GM19463 (cell line): ENCODE measurements around the gene PDXK.
A peak's percentile ranks its signal among the peaks of the same experiment; 100 is the strongest.

Source experiments
- ATAC-seq: cut with Tn5 transposase; IDR thresholded peaks from one replicate; pipeline ENCODE4 v1.9.1; 2021; ENCODE audit warnings: mild to moderate bottlenecking, moderate library complexity; ENCODE audit not compliant: unreplicated experiment

PDXK gene

GRCh38 chr21:43761886-43762285 is 43.0 kb downstream of the PDXK start:
- no peak for ATAC-seq

GRCh38 chr21:43762303-43763128 is 43.6 kb downstream of the PDXK start:
- ATAC-seq = no peak

GRCh38 chr21:43763901-43764523 is 45.1 kb downstream of the PDXK start:
- ATAC-seq = no peak

GRCh38 chr21:43764576-43765495 is 45.9 kb downstream of the PDXK start:
- ATAC-seq = no peak

DNA sequence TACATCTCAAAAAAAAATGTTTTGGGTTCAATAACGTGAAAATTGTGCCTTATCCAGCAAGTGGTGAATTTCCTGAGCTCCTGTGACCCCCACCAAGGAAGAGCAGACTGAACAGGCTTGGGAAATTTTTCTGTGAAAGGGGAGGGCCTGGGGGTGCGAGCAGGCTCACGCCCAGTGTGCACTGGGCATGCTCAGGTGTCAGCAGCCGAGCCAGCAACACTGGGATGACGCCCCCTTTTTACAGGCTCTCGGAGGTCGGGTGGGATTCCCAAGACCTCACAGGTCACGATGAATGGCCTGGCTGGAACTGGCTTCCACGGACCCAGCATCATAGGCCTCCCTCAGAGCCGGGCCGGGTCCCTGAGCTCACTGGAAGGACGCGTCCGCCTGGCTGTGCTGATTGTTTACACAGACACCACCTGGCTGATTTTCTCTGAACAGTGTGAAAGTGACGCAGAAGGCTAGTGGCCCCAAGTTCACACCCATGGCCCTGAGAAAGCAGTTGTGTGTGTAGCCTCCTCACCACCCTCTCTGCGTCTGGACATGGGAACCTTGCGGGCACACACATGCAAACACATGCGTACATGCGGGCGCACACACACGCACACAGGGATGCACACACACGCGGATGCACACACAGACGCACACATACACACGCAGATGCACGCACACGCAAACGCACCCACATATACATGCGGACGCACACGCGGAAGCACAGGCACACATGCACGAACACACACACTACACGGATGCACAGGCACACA is 48.0 kb downstream of the PDXK start:
- ATAC-seq = no peak

GRCh38 chr21:43767498-43767983 is 48.6 kb downstream of the PDXK start:
- no peak for ATAC-seq

GRCh38 chr21:43767984-43768867 is 49.3 kb downstream of the PDXK start:
- ATAC-seq = no peak

GRCh38 chr21:43768868-43769167 is 49.9 kb downstream of the PDXK start:
- no peak for ATAC-seq

GRCh38 chr21:43769325-43769958 is 50.5 kb downstream of the PDXK start:
- ATAC-seq = no peak

- ATAC-seq = no peak
These were observed 51.2 kb downstream of the PDXK start for GRCh38 chr21:43770066-43770655.

GRCh38 chr21:43771199-43771675 is 52.3 kb downstream of the PDXK start:
- no peak for ATAC-seq

GRCh38 chr21:43771698-43772424 is 52.9 kb downstream of the PDXK start:
- no peak for ATAC-seq

GRCh38 chr21:43772425-43772821 is 53.5 kb downstream of the PDXK start:
- ATAC-seq = no peak

DNA sequence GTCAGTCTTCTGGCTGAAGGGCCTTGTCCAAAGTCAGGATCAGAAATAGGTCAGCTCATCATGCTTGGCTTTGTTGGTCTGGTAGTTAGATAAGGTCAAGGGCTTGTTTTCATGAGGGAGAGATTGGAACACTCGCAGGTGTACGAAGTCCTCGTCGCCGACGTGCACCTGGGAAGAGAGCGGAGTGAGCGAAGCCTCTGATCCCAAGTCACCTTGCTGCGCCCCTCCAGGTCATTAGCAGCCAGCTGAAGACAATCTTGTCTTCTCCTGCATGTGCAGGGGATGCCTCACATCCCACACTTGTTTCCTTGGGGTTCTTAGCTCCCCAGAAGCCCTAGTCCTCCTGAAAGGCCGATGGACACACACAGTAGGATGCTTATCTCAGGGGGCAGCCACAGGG is 55.2 kb downstream of the PDXK start:
- ATAC-seq = no peak

DNA sequence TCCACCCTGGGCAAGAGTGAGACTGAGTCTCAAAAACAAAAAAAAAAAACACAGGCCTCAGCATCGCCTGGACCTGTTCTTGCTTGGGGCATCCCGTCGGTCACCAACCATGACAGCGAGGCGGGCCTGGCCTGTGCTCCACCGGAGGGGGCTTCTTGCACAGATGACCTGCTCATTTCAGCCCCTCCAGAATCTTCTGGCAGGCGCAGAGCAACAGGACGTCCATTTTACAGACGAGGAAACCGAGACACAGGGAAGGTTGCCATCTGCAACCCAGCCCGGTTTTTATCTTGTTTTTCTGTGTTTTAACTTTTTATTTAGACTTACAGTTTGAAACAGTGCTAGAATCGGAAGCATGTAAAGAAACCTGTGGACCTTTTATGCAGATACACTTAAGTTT is 56.3 kb downstream of the PDXK start:
- no peak for ATAC-seq

- ATAC-seq = peak; percentile 52
These were observed 57.0 kb downstream of the PDXK start, which contains the start of gene CSTB for GRCh38 chr21:43775795-43776430. TSS of gene CSTB (minus strand) at chr21:43776308. CDS start at chr21:43776269, 39 bp downstream.

GRCh38 chr21:43777953-43778352 is 59.0 kb downstream of the PDXK start:
- ATAC-seq = no peak
